Activated naive CD4-positive, alpha-beta T cell treated with anti-CD3 and anti-CD28 coated beads for 36 hours (primary cell): ENCODE results near the gene ARHGEF7. TPM values are rescaled to one million over a fixed set of nuclear protein-coding genes. Genes with fewer than 3 reads are reported as not detected.

Experiments
- total RNA-seq, 2 experiments: library from RNA; stranded (reverse); gene quantifications; one replicate each; pipeline ENCODE4 v1.2.3, GENCODE V29; 2021

ARHGEF7 gene
- total RNA-seq, 2 experiments from 2014 or later = 48.4 to 56.6 TPM

Other genes with a start within 250 kb of the ARHGEF7 start
- 10 to 100 TPM; 79.8 to 82.5 TPM for gene ANKRD10, start 200.2 kb upstream of the ARHGEF7 start, total RNA-seq
- under 1 TPM; 0.57 to 0.81 TPM for gene TEX29, start 205.3 kb downstream of the ARHGEF7 start, total RNA-seq